Neural progenitor cell (in vitro differentiated cells): ENCODE measurements around the gene NKAIN2.
"Not testable (repeated sequence)": the region's sequence is repeated elsewhere in the genome, so short reads cannot be mapped to it uniquely, and the experiment has no call there.

ENCODE experiments used
- EZH2phosphoT487 ChIP-seq: fragments of 200-600 bp; sonication (generic); IDR thresholded peaks from 2 replicates; pipeline ENCODE4 v1.6.1; 2017; ENCODE audit warnings: antibody characterized with exemption
- TF ChIP-seq, protein P1 (sequence below): fragments of 200-600 bp; sonication (generic); IDR thresholded peaks from 2 replicates; pipeline ENCODE4 v1.5.1; 2017; ENCODE audit warnings: antibody characterized with exemption, mild to moderate bottlenecking

DNA sequence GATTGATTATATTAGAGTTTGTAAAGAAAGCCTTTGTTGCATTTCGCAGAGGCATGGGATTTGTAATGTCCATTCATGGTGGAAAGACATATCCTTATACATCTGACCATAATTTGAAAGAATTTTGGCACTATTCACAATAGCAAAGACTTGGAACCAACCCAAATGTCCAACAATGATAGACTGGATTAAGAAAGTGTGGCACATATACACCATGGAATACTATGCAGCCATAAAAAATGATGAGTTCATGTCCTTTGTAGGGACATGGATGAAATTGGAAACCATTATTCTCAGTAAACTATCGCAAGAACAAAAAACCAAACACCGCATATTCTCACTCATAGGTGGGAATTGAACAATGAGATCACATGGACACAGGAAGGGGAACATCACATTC is 119.7 kb downstream of the NKAIN2 start:
- TF ChIP-seq, protein P1, sequence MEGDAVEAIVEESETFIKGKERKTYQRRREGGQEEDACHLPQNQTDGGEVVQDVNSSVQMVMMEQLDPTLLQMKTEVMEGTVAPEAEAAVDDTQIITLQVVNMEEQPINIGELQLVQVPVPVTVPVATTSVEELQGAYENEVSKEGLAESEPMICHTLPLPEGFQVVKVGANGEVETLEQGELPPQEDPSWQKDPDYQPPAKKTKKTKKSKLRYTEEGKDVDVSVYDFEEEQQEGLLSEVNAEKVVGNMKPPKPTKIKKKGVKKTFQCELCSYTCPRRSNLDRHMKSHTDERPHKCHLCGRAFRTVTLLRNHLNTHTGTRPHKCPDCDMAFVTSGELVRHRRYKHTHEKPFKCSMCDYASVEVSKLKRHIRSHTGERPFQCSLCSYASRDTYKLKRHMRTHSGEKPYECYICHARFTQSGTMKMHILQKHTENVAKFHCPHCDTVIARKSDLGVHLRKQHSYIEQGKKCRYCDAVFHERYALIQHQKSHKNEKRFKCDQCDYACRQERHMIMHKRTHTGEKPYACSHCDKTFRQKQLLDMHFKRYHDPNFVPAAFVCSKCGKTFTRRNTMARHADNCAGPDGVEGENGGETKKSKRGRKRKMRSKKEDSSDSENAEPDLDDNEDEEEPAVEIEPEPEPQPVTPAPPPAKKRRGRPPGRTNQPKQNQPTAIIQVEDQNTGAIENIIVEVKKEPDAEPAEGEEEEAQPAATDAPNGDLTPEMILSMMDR: not testable (repeated sequence)
- TF ChIP-seq EZH2phosphoT487: not testable (repeated sequence)
